AG09319 (cell line): ENCODE results near the gene MECR.

Experiments used
- DNase-seq: peaks from one replicate; pipeline ENCODE4 v3.0.0-alpha.2; 2010; ENCODE audit warnings: low read depth; ENCODE audit errors: extremely low read depth
- CTCF ChIP-seq: IDR thresholded peaks from 2 replicates; pipeline ENCODE4 v1.5.1; 2011; ENCODE audit warnings: low read depth, mild to moderate bottlenecking, inconsistent platforms, low read length, moderate library complexity

Gene MECR

GRCh38 chr1:29254346-29254745 lies 23.6 kb upstream of the MECR start:
- TF ChIP-seq CTCF, result no peak
- DNase-seq, result no peak

- no peak for TF ChIP-seq CTCF
- DNase-seq, result no peak
These were observed 22.4 kb upstream of the MECR start for GRCh38 chr1:29253180-29253579.

GRCh38 chr1:29251164-29252124 lies 20.7 kb upstream of the MECR start:
- TF ChIP-seq CTCF, result no peak
- no peak for DNase-seq

- DNase-seq, result no peak
- no peak for TF ChIP-seq CTCF
These were observed 19.3 kb upstream of the MECR start for GRCh38 chr1:29249951-29250581.

- no peak for TF ChIP-seq CTCF
- DNase-seq, result no peak
These were observed 18.5 kb upstream of the MECR start for GRCh38 chr1:29249170-29249691.

GRCh38 chr1:29248409-29248808 lies 17.7 kb upstream of the MECR start:
- no peak for TF ChIP-seq CTCF
- no peak for DNase-seq
